ENCODE results near the gene MAB21L4.
"Not testable (repeated sequence)": the region's sequence is repeated elsewhere in the genome, so short reads cannot be mapped to it uniquely, and the experiment has no call there.

The MAB21L4 gene

GRCh38 chr2:240850026-240850425, 45.9 kb downstream of the MAB21L4 start:
- TF ChIP-seq ZNF274 (IDR thresholded peaks at IDR 0.05; ENCODE audit: low read depth, low read length): no peak
- H3K4me3 ChIP-seq (ENCODE audit: low read length): no peak overlapping the region

DNA sequence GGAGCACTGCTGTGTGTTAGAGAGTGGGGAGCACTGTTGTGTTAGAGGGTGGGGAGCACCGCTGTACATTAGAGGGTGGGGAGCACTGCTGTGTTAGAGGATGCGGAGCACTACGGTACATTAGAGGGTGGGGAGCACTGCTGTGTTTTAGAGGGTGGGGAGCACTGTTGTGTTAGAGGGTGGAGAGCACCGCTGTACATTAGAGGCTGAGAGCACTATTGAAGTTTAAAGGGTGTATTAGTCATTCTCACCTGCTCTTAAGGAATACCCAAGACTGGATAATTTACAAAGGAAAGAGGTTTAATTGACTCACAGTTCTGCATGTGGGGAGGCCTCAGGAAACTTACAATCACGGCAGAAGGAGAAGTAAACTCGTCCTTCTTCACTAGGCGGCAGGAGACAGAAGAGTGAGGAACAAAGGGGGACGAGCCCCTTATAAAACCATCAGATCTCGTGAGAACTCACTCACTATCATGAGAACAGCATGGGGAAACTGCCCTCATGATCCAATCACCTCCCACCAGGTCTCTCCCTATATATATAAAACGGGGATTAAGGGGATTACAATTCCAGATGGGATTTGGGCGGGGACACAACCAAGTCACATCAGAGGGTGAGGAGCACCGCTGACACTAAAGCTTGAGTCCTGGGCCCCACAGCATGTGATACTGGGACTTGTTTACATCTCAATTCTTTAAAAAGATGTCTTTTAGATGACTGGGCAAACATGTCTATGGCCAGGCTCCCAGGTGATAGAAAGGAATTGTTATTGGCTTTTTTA, 46.9 kb downstream of the MAB21L4 start:
- H3K4me3 ChIP-seq (ENCODE audit: low read length): no peak overlapping the region
- no peak for TF ChIP-seq ZNF274 (IDR thresholded peaks at IDR 0.05; ENCODE audit: low read depth, low read length)

DNA sequence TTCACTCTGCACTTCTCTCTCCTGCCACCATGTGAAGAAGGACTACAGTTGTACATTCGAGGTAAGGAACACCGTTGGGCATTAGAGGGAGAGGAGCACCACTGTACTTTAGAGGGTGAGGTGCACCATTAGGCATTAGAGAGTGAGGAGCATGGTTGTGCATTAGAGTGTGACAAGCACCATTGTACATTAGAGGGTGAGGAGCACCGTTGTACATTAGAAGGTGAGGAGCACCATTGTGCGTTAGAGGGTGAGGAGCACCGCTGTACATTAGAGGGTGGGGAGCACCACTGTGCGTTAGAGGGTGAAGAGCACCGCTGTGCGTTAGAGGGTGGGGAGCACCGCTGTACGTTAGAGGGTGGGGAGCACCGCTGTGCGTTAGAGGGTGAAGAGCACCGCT, 48.1 kb downstream of the MAB21L4 start:
- H3K4me3 ChIP-seq (ENCODE audit: low read length): no peak overlapping the region
- TF ChIP-seq ZNF274 (IDR thresholded peaks at IDR 0.05; ENCODE audit: low read depth, low read length): no peak

DNA sequence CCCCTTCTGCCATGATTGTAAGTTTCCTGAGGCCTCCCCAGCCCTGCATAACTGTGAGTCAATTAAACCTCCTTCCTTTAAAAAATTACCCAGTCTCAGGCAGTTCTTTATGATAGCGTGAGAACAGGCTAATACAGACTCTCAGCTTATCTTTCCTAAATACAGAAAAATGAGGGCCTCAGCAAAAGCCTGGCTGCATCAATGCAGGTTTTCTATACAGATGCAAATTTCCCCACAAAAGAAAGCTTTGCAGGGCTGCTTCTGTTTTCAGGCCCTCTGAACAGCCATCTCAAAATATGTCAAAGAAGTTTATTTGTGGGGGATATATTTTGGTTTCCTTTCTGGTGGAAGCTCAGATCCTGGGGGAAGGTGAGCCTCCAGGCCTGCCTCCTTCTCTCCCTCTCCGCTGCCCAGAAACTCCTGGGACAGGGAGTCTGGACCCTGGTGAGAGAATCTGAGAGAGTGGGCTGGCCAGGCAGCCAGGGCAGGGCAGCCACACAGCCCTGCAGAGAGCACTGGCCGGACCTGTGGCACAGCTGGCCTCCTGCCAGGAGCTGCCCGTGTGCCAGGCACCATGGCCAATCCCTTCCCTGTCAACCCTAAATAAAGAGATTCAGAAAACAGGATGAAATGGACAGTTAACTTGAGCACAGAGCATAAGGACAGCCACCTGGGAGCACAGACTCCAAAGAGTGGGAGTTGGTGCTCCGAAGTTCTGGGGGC, 48.9 kb downstream of the MAB21L4 start:
- H3K4me3 ChIP-seq (ENCODE audit: low read length): no peak overlapping the region
- TF ChIP-seq ZNF274 (IDR thresholded peaks at IDR 0.05; ENCODE audit: low read depth, low read length): no peak

DNA sequence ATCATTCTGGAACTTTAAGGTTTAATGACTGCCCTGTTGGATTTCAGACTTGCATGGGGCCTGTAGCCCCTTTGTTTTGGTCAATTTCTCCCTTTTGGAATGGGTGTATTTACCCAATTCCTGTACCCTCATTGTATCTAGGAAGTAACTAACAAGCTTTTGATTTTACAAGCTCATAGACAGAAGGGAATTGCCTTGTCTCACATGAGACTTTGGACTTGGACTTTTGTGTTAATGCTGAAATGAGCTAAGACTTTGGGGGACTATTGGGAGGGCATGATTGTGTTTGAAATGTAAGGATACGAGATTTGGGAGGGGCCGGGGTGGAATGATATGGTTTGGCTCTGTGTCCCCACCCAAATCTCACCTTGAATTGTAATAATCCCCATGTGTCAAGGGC, 49.6 kb downstream of the MAB21L4 start:
- not testable (repeated sequence) for H3K4me3 ChIP-seq (ENCODE audit: low read length)

- no peak for TF ChIP-seq ZNF274 (IDR thresholded peaks at IDR 0.05; ENCODE audit: low read depth, low read length)
- no peak overlapping the region for H3K4me3 ChIP-seq (ENCODE audit: low read length)
Observed at GRCh38 chr2:240840435-240841060, 55.4 kb downstream of the MAB21L4 start.

GRCh38 chr2:240839152-240840143, 56.5 kb downstream of the MAB21L4 start:
- TF ChIP-seq ZNF274 (IDR thresholded peaks at IDR 0.05; ENCODE audit: low read depth, low read length): no peak
- H3K4me3 ChIP-seq (ENCODE audit: low read length): no peak overlapping the region

DNA sequence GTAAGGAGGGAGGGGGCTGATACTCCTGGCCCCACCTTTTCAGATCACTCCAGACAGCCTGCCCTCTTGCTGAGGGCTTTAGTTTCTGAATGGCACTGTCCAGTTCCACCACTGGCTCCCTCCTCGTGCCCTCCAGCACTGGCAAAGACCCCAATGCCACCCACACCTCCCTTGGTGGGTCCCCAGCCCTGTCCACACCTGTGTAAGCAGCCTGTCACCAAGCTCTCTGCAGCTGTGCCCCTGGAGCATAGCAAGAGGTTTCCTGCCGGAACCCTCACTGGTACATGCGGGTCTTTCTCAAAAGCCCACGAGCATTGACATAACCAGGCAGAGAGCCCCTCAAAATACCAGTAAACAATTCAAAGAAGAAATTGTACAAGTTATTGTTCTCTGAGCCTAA, 58.3 kb downstream of the MAB21L4 start:
- no peak for TF ChIP-seq ZNF274 (IDR thresholded peaks at IDR 0.05; ENCODE audit: low read depth, low read length)
- no peak overlapping the region for H3K4me3 ChIP-seq (ENCODE audit: low read length)

GRCh38 chr2:240836781-240837467, 59.0 kb downstream of the MAB21L4 start:
- no peak for TF ChIP-seq ZNF274 (IDR thresholded peaks at IDR 0.05; ENCODE audit: low read depth, low read length)
- no peak overlapping the region for H3K4me3 ChIP-seq (ENCODE audit: low read length)

All from GM08714 (cell line).